ENCODE results near the gene CD3E.
"Not testable (repeated sequence)": the region's sequence is repeated elsewhere in the genome, so short reads cannot be mapped to it uniquely, and the experiment has no call there.

Gene CD3E

GRCh38 chr11:118291477-118292135, 12.9 kb upstream of the CD3E start:
- DNase-seq = no peak

- no peak for DNase-seq
These were observed 10.5 kb upstream of the CD3E start for GRCh38 chr11:118294053-118294452.

GRCh38 chr11:118295199-118295598, 9.3 kb upstream of the CD3E start:
- DNase-seq = no peak

DNA sequence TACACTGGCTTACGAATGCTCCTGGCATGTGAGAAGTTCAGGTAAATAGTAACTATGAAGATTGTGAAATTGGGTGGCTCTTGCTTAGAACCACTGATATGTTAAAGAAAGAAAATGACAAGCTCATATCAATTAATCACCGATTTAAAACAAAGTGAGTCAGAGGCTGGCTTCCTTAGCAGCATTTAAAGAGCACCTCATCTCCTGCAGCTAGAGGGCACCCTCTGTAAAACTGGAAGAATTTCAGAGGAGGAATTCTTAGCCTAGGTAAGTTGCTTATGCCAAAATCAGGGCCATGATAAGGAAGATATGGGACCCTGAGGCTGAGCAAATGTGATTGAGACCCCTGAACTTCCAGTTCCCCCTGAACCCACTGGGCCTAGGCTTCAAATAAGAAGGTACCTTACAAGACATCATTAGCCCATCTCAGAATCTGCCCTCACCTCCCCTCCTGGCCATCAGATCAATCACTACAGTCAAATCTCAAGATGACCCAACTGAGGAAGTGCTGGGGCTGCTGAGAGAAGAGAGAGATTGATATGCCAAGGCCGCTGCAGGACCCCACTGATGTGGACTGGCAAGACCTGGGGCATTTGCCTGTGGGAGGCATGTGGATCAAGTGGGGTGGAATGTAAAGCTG, 8.6 kb upstream of the CD3E start:
- peak; percentile 38 for DNase-seq

DNA sequence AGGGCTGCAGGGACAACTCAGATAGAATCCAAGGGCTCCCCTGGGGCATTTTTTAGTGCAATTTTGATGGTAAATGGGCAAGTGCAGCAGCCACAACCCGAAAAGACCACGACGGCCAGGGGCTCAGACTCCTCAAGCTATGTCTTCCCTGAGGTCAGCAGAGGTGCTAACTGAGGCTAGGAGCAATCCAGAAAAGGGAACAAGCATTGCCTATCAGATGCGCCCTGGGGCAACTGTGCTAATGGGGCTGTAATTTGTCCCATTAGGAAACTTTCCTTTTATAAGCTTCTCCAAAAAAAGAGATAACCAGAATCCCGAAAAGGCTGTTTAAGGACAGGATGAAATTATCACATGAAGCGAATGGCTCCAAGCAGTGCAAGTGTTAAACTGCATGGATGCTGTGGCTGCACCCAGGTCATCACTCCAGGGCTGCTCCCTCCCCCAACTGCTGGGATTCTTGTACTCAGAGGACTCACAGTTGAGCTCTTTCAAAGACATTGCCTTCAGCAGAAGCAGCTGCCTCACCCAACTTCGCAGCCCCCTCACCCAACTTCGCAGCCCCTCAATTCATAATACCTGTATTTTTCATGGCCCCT, 2.8 kb upstream of the CD3E start:
- no peak for DNase-seq

DNA sequence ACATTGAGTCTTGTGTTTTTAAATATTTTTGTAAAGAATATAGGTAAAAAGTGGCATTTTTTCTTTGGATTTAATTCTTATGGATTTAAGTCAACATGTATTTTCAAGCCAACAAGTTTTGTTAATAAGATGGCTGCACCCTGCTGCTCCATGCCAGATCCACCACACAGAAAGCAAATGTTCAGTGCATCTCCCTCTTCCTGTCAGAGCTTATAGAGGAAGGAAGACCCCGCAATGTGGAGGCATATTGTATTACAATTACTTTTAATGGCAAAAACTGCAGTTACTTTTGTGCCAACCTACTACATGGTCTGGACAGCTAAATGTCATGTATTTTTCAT, 333 bp upstream of the CD3E start:
- DNase-seq = no peak

DNA sequence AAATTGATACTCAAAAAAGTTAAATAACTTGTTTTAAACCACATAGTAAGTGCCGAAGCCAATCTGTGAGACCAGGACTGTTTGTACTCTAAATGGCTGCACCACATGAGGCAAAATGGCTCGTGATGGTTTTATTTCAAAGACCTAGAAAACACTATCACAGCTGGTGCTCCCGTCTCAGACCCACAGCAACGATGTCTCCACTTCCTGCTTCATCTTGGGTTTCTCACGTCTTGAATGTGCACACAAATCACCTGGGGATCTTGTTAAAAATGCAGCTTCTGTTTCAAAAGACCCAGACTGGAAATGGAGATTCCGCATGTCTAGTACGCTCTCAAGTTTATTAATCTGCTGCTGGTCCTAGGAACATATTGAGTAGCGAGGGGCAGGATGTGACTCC, 1.2 kb downstream of the CD3E start:
- peak; percentile 36 for DNase-seq

DNA sequence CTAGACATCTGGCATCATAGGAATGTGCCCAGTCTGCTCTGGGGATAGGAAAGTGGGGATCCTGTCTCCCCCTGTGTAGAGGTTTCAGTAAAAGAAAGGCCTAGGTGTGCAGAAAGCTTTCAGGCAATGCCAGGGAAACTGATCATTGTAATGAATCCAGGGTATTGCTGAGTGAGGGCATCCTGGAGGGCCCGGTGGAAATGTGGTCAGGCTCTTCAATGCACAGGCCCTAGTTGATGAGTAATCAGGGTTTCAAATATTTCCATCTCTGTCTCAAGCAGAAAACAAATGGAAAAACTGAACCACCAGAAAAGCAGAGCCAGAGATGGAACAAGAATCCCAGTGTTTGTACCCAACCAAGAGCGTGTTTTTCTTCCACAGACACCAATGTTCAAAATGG, 2.0 kb downstream of the CD3E start:
- no peak for DNase-seq

- DNase-seq = not testable (repeated sequence)
These were observed 4.5 kb downstream of the CD3E start for GRCh38 chr11:118308995-118309528.

DNA sequence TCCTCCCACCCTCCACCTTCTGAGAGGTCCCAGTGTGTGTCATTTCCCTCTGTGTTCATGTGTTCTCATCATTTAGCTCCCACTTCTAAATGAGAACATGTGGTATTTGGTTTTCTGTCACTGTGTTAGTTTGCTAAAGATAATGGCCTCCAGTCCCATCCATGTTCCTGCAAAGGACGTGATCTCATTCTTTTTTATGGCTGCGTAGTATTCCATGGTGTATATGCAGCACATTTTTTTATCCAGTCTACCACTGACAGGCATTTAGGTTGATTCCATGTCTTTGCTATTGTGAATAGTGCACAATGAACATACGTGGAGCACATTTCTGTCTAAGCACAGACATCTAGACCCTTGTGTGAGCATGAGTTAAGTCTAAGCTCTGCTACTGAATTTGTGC, 5.7 kb downstream of the CD3E start:
- DNase-seq = no peak

- no peak for DNase-seq
These were observed 6.4 kb downstream of the CD3E start for GRCh38 chr11:118310781-118311485.

DNA sequence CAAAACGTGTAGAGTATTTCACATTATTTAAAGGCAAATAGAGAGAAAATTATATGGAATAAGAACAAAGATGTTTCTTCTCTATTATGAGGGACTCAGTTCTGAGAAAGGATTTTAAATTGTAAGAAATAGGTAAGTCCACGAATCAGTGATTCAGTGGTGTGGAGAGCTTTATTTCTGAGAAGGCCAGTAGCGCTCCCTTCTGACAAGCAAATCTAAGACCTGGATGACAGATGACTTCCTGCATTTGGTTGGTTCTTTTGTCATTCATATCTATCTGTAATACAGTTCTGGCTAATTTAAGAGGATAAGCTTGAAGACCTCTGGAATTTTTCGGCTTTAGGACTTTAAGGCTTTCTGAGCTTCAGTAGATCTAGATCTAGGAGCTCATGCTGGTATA, 7.0 kb downstream of the CD3E start:
- DNase-seq = no peak

DNA sequence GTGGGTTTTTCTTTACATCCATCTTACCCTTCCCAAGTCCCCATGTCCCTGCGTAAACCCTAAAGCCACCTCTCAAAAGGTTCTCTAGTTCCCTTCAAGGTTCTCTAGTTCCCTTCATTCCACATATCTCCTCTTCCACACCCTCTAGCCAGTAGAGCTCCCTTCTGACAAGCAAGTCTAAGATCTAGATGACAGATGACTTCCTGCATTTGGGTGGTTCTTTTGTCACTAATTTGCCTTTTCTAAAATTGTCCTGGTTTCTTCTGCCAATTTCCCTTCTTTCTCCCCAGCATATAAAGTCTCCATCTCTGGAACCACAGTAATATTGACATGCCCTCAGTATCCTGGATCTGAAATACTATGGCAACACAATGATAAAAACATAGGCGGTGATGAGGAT, 7.8 kb downstream of the CD3E start:
- DNase-seq = no peak

DNA sequence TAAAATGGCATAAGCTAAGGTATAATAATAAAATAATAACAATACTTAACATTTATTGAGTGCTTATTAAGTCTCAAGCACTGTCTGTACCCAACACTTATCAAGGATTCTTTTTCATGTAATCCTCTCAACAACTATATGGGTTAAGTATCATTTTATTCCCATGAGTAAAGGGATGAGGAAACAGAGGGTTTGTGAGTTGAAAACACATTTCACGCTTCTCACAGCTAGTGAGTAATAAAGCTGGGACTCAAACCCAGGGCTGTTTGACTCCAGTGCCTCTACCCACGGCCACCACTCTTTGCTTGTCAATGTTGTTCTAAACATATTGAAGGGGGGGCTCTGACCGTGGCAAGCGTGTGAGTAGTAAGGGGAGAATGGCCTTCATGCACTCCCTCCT, 8.7 kb downstream of the CD3E start:
- no peak for DNase-seq

DNA sequence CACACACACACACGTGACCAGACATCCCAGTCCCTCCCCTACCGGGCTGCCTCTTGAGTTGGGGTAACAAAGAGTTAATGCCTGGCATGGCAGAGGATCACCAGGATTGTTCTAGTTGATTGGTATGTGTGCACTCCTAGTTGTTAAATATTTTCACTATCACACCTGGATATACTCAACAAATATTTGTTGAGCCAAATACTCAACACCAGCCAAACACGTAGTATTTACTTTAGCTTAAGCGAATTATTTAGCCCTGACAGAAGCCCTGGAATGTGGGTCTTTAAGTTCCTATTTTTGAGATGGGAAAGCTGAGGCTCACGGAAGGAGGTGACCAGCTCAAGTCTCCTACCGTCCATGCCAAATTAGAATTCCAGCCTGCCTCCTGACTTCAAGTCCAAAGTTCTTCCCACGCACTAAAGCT, 10.5 kb downstream of the CD3E start:
- DNase-seq = no peak

- no peak for DNase-seq
These were observed 13.6 kb downstream of the CD3E start for GRCh38 chr11:118318124-118318523.

- no peak for DNase-seq
These were observed 14.2 kb downstream of the CD3E start for GRCh38 chr11:118318581-118319336.

DNA sequence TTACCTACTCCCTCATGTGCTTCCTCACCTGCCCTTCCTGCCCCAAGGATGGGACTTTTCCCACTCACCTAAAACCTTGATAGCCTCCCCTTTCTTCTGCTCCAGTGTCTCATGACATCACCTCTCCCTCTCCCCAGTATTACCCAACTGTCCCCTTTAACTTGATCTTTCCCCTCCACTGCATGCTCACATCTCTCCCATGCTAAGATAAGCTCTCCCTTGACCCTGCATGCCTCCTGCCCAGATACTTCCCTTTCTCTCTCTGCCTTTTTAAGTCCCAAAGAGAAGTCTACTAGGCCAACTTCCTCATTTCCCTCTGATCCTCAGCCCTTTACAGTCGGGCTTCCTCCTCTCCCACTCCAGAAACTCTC, 14.8 kb downstream of the CD3E start:
- DNase-seq = no peak

- DNase-seq = no peak
These were observed 16.0 kb downstream of the CD3E start for GRCh38 chr11:118320515-118320914.

DNA sequence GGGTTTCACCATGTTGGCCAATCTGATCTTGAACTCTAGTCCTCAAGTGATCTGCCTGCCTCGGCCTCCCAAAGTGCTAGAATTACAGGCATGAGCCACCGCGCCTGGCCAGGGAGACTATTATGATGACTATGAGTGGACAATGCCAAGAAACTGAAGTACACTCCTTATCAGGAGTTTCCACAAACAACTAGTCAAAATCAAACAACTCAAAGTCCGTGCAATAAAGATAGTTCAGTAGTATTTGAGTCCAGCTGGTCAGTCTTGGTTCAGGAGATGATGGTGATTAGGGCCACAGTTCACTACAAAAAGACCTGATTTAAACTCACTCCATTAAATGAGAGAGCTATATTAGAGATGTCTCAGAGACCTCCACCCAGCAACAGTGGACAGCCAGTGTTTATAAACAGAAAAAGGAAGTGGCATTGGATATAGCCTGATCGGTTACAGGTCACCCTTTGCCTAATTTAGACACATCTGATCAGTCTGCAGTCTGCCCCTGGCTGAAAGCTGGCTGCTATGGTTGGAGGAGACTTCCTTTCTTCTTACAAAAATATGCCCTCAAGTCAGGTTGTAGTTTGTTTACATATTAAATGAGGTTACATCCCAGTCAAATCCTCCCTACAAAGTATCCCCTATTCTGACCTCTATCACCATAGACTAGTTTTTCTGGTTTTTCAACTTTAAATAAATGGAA, 17.0 kb downstream of the CD3E start:
- no peak for DNase-seq

DNA sequence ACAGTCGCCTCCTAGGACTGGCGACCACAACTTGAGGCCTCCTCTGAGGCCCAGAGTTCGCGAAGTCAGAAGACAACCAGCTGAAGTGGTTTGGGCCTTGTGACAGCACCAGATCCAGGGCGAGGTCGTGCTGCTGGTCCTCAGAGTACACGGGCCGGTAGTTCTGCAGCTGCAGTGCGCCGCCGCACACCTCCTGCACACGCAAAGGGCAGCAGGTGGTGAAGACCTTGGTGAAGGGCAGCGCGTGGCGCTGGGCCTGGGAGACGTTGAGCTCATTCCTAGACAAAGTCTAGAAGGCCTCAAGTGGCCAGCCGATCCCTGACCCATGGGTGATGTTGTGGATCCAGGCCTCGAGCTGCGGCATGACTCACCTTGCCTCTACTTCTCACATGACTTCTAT, 18.2 kb downstream of the CD3E start:
- no peak for DNase-seq

DNA sequence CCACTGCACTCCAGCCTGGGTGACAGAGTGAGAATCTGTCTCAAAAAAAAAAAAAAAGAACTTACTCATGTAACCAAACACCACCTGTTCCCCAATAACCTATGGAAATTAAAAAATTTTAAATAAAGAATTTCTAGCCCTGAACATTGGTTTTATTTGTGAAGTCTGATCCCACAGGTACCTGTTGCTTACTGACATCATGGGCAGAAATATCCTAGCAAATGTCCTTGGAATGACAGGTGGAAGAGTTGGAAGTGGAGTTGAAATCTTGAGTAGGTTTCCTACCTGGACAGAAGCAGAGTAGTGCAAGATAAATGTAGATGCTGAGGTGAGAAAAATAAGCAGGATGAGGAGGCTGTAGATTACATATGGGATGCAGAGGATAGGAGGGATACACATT, 20.8 kb downstream of the CD3E start:
- DNase-seq = no peak

Measured in effector CD4-positive, alpha-beta T cell (primary cell).